ENCODE data around the gene PRKAA1.
"Not testable (repeated sequence)": the region's sequence is repeated elsewhere in the genome, so short reads cannot be mapped to it uniquely, and the experiment has no call there.

GRCh38 chr5:40710575-40710974 is 87.6 kb downstream of the PRKAA1 start:
- TF ChIP-seq CTCF (IDR thresholded peaks at IDR 0.05 in 8 of 11, conservative IDR thresholded peaks at IDR 0.05 in 3 of 11); POLR2A (IDR thresholded peaks at IDR 0.05); POLR2AphosphoS5 (IDR thresholded peaks at IDR 0.05): not testable (repeated sequence)
